GM12874 (cell line): ENCODE results near the gene HSDL1.
A peak's percentile ranks its signal among the peaks of the same experiment; 100 is the strongest.

ENCODE experiments used
- TF ChIP-seq, protein P1 (sequence below): IDR thresholded peaks from 2 replicates; pipeline ENCODE4 v1.5.1; 2011; ENCODE audit warnings: low read depth, mild to moderate bottlenecking, control low read depth, low read length, moderate library complexity; ENCODE audit not compliant: insufficient read depth

The HSDL1 gene

DNA sequence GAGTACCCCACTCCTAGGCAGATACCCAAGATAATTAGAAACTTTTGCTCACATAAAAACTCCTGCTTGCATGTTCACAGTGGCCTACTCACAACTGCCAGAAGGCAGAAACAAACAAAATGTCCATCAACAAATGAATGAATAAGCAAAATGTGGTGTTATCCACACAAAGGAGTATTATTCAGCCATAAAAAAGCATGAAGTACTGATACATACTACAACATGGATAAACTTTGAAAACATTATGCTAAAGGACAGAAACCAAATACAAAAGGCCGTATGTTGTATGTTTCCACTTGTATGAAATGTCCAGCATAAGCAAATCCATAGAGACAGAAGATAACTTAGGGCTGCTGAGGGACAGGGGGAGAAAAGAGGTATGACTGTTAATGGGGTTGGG, 1.9 kb downstream of the HSDL1 start:
- TF ChIP-seq, protein P1, sequence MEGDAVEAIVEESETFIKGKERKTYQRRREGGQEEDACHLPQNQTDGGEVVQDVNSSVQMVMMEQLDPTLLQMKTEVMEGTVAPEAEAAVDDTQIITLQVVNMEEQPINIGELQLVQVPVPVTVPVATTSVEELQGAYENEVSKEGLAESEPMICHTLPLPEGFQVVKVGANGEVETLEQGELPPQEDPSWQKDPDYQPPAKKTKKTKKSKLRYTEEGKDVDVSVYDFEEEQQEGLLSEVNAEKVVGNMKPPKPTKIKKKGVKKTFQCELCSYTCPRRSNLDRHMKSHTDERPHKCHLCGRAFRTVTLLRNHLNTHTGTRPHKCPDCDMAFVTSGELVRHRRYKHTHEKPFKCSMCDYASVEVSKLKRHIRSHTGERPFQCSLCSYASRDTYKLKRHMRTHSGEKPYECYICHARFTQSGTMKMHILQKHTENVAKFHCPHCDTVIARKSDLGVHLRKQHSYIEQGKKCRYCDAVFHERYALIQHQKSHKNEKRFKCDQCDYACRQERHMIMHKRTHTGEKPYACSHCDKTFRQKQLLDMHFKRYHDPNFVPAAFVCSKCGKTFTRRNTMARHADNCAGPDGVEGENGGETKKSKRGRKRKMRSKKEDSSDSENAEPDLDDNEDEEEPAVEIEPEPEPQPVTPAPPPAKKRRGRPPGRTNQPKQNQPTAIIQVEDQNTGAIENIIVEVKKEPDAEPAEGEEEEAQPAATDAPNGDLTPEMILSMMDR, result no peak

DNA sequence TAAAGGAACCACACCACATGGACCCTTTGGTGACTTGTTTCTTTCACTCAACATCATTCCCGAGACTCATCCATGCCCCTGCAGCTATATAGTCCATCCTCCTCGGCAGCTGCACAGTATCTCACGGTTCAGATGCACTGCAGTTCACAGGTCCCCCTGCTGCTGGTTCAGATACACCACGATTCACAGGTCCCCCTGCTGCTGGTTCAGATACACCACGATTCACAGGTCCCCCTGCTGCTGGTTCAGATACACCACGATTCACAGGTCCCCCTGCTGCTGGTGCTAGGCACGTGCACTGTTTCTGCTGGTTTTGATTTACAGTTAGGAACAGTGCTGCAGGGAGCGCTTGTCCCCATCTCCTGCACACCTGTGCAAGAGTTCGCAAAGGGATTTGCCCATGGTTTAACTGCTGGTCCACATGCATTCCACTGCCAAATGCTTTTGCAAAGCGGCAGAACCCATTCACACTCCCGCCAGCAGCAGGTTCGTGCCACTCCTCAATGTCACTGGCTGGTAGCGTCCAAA, 3.8 kb downstream of the HSDL1 start:
- TF ChIP-seq, protein P1, result 0 out of 2 replicates have a peak, but pooled peaks have one; percentile 17

DNA sequence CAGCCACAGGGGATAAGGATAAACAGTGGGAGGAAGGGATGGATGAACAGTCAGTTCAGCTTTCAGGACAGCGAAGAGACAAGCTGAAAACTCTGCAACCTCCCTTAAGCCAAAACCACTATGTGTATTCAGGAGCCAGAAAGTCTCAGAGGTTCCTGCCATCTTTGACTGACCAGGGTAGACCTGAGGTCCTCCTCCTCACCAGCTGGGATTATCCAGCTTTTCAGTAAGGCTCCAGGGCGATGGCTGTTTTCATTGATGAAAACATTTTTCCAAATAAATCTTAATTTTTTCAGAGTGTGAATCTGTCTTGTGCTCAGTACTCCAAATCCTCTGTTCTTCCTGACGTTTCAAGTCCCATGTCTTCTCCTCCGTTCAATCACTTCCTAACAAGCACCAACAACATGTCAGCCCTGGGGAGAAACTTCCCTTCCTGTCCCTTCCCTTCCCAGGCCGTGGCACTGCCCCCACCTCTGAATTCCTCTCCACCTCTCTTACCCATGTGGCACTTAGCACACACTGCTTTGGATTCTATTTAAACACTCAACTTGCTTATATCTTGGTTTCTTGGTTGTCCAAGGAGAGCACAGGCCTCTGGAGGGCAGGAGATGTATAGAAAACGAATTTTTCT, 5.2 kb downstream of the HSDL1 start:
- TF ChIP-seq, protein P1, result no peak

DNA sequence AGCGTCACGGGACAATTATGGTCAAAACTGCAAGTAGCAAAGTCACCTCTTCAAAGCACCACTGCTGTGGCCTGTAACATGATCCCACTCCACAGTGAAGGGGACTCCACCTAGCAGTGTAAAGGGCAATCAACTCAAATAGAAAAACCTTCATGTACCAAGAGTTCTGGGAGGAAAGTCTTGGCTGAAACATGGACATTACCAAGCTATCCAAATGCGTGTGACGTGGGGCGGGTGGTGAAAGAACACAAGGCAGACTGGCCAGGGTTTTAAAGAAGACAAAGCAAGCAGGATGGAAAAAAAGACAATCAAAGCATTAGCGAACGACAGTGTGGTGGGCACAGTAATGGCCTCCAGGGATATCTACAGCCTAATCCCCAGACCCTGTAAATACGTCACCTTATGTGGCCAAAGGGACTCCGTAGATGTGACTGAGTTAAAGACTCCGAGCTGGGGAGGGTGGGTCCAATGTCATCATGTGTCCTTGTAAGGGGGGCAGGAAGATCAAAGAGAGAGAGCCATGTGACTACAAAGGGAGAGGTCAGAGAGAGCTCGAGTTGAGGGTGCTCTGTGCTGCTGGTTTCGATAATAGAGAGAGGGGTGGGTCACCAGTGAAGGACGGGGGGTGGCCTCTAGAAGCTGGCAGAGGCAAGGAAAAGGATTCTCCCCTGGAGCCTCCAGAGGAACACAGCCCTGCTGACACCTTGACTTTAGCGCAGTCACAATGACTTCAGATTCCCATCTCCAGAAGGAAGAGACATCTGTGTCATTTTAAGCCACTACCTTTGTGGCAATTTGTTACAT, 6.0 kb downstream of the HSDL1 start:
- TF ChIP-seq, protein P1, result no peak

DNA sequence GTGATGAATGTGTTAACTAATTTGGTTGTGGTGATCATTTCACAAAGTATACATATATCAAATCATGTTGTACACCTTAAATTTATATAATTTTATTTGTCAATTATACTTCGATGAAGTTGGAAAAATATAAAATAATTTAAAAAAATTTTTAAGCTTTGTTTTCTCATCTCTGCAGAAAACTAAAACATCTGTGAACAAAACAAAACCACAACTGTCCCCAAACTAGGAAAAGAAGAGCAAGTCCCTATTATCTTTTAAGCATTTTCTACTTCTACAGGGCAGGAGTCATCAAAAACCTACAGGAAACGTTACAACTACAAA, 6.5 kb downstream of the HSDL1 start:
- TF ChIP-seq, protein P1, result no peak

DNA sequence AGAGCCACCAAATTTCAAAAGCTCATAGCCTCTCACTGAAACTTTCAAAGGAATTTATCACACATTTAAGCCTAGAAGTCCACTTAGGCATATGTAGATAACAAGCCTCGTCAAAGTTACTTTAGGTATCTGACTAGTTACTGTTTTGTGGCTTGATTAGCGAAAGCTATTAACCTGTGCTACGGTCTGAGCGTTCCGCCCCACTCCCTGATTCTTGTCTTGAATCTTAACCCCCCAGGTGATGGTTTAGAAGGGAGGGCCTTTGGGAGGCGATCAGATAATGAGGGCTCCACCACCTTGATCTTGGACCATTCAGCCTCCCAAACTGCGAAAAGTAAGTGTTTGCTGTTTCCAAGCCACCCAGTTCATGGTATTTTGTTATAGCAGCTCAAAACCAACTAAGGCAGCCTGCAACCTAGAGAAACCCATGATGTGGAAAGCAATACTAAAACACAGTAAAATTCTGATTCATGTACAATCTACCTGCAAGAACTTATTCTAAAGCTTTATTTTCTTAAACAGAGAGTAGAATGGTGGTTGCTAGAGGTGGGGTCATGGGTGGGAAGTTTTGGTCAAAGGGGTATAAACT, 7.1 kb downstream of the HSDL1 start:
- TF ChIP-seq, protein P1, result no peak

DNA sequence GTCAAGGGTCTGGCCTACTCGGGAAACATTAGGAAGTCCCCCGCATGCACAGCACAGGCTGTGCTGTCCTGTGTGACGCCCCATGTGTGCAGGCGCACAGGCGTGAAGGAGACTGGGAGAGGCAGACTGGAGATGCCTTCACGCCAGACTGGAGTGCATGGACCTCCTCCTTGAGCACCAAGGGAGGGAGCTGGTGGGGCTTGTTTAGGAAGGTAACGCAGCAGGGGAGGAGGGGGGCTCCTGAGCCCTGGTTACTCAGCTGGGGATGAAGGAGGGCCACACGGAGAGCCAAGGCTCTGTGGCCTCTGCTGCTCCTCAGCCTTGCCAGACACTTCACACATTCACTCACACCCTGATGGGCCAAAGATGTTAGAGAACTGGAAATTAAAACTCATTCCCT, 7.7 kb downstream of the HSDL1 start:
- TF ChIP-seq, protein P1, result no peak
